Osteocyte (in vitro differentiated cells): Measurements from ENCODE around the gene HES6. TPM values are rescaled to one million over a fixed set of nuclear protein-coding genes. Genes with fewer than 3 reads are reported as not detected.

Source experiments
- DNase-seq: peaks from one replicate; pipeline ENCODE4 v3.0.0; 2021; ENCODE audit warnings: mixed read lengths; ENCODE audit not compliant: unreplicated experiment; ENCODE audit errors: extremely low spot score
- H3K27ac Mint-ChIP-seq: one replicate; pipeline ENCODE4 v1.8.0; 2021; ENCODE audit warnings: mild to moderate bottlenecking, mixed read lengths; ENCODE audit not compliant: unreplicated experiment
- H3K27me3 Mint-ChIP-seq: one replicate; pipeline ENCODE4 v1.8.0; 2021; ENCODE audit warnings: mixed read lengths; ENCODE audit not compliant: unreplicated experiment
- H3K36me3 Mint-ChIP-seq: one replicate; pipeline ENCODE4 v1.8.0; 2021; ENCODE audit warnings: mixed read lengths; ENCODE audit not compliant: unreplicated experiment
- H3K4me1 Mint-ChIP-seq: one replicate; pipeline ENCODE4 v1.8.0; 2021; ENCODE audit warnings: mixed read lengths; ENCODE audit not compliant: unreplicated experiment
- H3K4me3 Mint-ChIP-seq: one replicate; pipeline ENCODE4 v1.8.0; 2021; ENCODE audit warnings: mild to moderate bottlenecking, moderate library complexity, mixed read lengths; ENCODE audit not compliant: unreplicated experiment
- H3K9me3 Mint-ChIP-seq: one replicate; pipeline ENCODE4 v1.8.0; 2021; ENCODE audit warnings: mixed read lengths; ENCODE audit not compliant: unreplicated experiment
- CTCF ChIP-seq: fragments of 200-600 bp; sonication (generic); IDR thresholded peaks from 2 replicates; pipeline ENCODE4 v1.5.0; 2021; ENCODE audit warnings: antibody characterized with exemption, mild to moderate bottlenecking, moderate library complexity
- total RNA-seq: library from RNA; stranded (reverse); gene quantifications from 2 replicates; pipeline ENCODE4 v1.2.1, GENCODE V29; 2021

The HES6 gene
- total RNA-seq, 1 donor from 2014 or later = 6.2 TPM

DNA sequence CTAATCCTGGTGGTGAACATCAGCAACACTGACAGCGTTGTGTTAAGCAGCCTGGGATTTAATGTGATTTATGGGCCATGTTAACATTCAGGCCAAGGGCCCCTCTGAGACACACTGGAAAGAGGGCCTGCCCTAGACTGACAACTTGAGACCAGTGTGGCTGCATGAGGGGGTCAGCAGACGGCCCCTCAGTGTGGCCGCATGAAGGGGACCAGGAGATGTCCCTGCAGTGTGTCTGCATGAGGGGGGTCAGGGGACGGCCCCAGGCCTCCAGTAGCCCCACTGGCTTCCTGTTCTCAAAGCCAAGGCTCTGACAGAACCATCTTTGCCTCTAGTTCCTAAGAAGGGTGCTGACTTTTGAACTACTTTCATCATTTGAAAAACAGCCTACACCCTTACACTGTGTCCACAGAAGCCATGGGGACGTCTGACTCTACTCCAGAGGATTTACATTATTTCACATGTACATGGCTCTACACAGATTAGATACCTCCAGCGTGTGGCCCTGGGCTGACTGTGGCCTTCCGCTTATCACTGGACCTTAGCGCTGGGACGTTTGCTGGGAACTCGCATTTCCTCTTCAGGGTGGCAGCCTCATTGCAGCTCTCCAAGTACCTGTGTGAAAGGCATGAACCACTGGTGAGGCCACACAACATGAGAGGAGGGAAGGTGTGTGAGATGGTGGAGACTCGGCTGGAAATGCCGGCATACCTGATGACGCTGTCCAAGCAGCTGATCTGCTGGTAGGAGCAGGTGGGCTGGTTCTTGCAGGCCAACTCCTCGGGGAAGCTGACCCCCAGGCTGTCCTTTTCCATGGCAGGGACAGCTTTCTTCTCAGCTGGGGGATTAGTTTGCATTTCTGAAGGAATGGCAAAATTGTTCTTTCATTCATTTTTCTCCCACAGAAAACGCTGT is 18.2 kb upstream of the HES6 start:
- H3K9me3 Mint-ChIP-seq = no peaks in the 10 kb centered on the region
- no peak for DNase-seq
- no peak for TF ChIP-seq CTCF
- H3K27me3 Mint-ChIP-seq = no peaks in the 10 kb centered on the region
- H3K4me1 Mint-ChIP-seq = peaks cover 3% of the 10 kb centered on the region
- H3K36me3 Mint-ChIP-seq = peaks cover 10% of the 10 kb centered on the region
- H3K4me3 Mint-ChIP-seq = no peak overlapping the region
- H3K27ac Mint-ChIP-seq = no peak overlapping the region

GRCh38 chr2:238256594-238257104 is 16.8 kb upstream of the HES6 start:
- Mint-ChIP-seq H3K9me3 (no peaks in the 10 kb centered on the region), H3K27ac (no peak overlapping the region), H3K4me1 (no peaks in the 10 kb centered on the region), H3K4me3 (no peak overlapping the region), H3K27me3 (no peaks in the 10 kb centered on the region), H3K36me3 (peaks cover 10% of the 10 kb centered on the region)
- DNase-seq = no peak
- TF ChIP-seq CTCF = peak; percentile 80

DNA sequence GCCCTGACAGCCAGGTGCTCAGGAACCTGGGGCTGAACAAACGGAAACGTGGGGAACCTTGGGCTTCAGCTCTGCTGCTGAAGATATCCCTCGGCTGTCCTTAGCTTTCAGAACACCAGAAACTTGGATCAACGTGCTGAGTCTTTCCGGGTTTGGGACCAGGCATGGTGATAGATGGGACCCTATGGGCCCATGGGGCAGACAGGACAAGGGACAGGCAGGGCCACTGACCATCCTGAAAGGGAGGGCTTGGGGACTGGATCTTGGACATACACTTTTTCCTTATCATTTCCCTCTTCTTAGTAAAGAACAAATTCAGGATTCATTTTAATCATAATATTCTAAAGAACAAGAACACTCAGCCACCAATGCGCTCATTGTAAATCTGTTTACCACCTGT is 16.3 kb upstream of the HES6 start:
- Mint-ChIP-seq H3K27me3 (no peaks in the 10 kb centered on the region), H3K27ac (no peak overlapping the region)
- no peak for DNase-seq

DNA sequence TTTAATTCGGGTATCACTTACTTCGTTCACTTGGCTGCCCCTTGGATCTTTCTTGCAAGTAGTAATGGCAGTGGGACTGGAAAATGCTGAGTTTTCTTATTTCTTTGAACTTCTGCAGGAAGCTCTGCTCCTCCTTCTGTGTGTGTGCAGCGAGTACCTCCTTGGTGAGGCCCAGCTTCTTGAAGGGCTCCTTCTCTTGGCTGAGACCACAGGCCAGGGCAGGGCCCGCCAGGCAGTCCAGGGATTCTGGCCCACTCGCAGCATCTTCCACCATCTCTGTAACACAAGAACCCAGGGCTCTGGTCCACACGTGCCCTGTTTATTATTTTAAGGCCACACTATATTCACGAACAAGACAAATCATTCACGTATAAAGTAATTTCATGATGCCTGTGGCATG is 15.8 kb upstream of the HES6 start:
- H3K4me3 Mint-ChIP-seq = no peak overlapping the region
- DNase-seq = no peak
- no peaks in the 10 kb centered on the region for H3K9me3 Mint-ChIP-seq
- no peaks in the 10 kb centered on the region for H3K27me3 Mint-ChIP-seq
- H3K27ac Mint-ChIP-seq = no peak overlapping the region
- TF ChIP-seq CTCF = no peak
- peaks cover 10% of the 10 kb centered on the region for H3K36me3 Mint-ChIP-seq
- no peaks in the 10 kb centered on the region for H3K4me1 Mint-ChIP-seq

More for the DNA sequence above, 16.3 kb upstream of the HES6 start:
- no peak overlapping the region for H3K4me3 Mint-ChIP-seq
- peaks cover 10% of the 10 kb centered on the region for H3K36me3 Mint-ChIP-seq
- H3K9me3 Mint-ChIP-seq = no peaks in the 10 kb centered on the region
- no peak for TF ChIP-seq CTCF
- H3K4me1 Mint-ChIP-seq = no peaks in the 10 kb centered on the region

DNA sequence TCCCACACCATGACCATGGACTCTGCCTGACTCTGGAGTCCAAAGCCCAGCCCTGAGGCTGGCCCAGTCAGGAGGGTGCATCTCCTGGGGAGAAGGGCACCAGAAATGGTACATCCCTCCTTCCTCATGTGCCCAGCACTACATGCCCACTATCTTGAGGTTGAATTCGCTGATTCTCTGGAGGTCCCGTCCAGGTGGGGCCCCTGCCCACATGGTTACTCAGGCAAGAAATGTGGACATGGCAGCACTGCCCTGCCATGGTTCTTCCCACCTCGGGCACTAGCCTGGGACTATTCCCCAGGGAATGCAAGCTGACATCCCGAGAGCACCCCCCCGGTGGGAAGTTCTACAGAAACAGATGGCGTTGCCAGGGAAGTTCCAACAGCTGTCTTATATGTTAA is 15.3 kb upstream of the HES6 start:
- Mint-ChIP-seq H3K4me3 (no peak overlapping the region), H3K27ac (no peak overlapping the region), H3K4me1 (no peaks in the 10 kb centered on the region), H3K9me3 (no peaks in the 10 kb centered on the region), H3K36me3 (peaks cover 10% of the 10 kb centered on the region), H3K27me3 (no peaks in the 10 kb centered on the region)
- no peak for TF ChIP-seq CTCF
- DNase-seq = no peak
